NCI-H2196 (cell line): ENCODE data around the gene IL16.

ENCODE experiments used
- DNase-seq: peaks from one replicate; lab custom pipeline; 2025; ENCODE audit not compliant: unreplicated experiment; lab: John Stamatoyannopoulos, UW

Gene IL16

DNA sequence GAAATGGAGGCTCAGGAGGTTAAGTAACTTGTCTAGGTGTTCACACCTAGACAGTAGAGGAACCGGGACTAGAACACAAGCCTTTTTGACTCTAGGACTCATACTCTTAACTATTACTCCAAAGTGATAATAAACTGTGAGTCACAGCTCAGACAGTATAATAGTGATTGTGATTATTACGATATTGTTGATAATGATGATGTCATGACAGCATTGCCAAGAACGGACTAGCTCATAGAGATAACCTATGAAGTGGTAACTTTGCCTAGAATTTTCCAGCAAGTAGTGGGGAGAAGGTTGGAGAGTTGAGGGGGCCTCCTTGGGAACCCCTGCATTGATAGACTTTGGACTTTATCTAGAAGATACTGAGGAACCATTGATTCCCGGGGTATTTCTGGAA is 93.2 kb downstream of the IL16 start:
- no peak for DNase-seq

GRCh38 chr15:81291916-81292522 is 95.3 kb downstream of the IL16 start:
- DNase-seq: no peak

DNA sequence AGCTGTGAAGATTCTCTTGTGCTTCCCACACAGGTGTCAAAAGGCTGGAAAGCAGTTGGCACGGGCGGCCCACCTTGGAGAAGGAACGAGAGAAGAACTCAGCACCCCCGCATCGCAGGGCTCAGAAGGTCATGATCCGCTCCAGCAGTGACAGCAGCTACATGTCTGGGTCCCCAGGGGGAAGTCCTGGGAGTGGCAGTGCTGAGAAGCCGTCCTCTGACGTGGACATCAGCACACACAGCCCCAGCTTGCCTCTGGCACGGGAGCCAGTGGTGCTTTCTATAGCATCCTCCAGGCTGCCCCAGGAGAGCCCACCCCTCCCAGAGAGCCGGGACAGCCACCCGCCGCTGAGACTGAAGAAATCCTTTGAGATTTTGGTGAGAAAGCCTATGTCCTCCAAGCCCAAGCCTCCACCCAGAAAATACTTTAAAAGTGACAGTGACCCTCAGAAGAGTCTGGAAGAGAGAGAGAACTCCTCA is 95.9 kb downstream of the IL16 start:
- DNase-seq: no peak

GRCh38 chr15:81293728-81294515 is 97.2 kb downstream of the IL16 start:
- DNase-seq: no peak

DNA sequence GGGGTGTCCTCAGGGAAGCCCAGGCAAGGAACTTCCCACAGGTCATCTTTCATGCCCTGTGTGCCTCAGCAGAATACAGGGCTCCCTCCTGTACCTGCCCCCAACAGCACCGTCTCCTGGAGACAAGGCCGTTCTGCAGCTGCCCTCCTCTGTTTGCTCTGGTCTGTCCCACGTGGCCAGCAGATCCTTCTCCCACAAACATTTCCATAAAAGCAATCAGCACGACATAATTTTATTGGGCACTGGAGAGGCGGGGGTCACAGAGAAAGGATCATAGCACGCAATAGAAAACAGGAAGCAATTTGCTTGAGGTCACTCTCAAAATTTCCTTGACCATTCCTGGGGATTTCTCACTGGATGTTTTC is 97.8 kb downstream of the IL16 start:
- DNase-seq: no peak

DNA sequence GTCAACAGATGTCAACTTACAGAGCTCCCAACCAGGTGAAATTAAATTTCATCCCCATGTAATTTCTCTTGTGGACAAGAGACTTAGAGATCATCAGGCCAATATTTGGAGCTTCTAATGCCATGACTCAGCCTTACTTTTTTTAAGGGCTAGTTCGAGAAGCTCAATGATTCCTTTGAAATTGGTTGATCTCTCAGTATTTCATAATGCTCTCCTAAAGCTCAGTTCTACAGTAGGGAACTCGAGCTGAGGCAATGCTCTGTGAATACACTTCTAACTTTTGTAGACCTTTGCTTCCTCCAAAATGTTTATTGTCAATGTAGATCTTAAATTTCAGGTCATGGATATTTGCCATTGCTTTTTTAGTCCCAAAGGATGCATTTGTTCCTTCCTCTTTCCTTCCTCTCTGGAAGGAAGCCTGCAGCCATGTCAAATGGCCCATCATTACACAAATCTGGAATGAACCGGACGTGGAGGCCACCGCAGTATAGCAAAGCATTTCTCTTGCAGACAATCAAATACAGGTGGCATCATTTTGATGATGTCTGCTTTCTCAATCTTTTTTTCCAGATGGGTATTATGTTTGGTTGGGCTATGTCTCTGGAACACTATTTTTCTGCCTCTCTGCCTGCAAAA is 98.9 kb downstream of the IL16 start:
- no peak for DNase-seq

DNA sequence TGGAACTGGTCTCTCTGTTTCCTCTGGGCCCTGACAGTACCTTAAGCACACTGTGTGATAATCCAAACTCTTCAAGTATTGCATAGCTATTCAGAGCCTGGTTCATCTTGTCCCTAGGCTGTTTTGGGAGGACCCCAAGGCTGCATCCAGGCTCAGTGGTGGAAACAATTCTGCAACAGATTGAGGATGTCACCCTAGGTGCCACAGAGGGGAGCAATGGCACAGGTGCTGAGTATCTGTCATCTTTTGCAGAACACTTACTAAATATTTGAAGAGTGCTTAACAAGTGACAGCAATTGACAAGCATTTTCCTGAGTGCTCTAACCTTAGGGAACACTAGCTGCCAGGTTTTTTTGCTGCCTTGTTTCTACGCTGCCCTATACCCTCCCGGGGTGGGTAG is 99.5 kb downstream of the IL16 start:
- no peak for DNase-seq

GRCh38 chr15:81296673-81297072 is 100.0 kb downstream of the IL16 start:
- DNase-seq: no peak

DNA sequence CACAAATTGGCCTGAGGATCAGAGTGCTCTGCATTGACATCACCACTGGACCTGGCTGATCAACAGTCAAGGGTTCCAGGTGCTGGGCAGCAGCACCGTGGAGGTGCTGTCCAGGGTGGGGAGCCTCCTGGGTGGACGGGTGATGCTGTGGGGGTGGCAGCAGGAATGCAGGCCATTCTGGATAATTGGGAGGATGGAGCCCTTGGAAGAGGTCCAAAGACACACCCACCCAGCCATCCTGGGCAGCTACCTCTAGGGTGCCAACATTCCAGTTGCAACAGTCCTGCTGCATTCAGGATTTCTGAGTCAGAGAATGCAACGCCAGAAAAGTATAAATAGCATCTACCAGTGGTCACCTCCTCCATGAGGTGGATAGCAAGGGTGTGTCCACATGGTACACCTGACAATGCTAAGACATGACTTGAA is 100.5 kb downstream of the IL16 start:
- DNase-seq: no peak

- DNase-seq: no peak
These were observed 101.2 kb downstream of the IL16 start for GRCh38 chr15:81297603-81298575.

GRCh38 chr15:81298611-81299010 is 101.9 kb downstream of the IL16 start:
- DNase-seq: no peak

DNA sequence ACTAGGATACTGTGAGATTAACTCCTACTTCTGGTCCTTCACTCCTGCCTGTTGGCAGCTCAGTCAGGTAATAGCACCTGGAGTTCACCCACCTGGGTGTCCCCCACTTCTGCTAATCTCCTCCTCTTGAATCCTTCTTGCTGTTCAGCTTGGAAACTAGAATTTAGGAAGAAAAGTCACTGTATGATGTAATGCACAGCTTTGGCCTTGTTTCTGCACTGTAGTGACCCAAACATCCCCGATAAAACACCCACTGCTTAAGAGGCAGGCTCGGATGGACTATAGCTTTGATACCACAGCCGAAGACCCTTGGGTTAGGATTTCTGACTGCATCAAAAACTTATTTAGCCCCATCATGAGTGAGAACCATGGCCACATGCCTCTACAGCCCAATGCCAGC is 102.5 kb downstream of the IL16 start:
- no peak for DNase-seq

- no peak for DNase-seq
These were observed 103.1 kb downstream of the IL16 start for GRCh38 chr15:81299630-81300273.

DNA sequence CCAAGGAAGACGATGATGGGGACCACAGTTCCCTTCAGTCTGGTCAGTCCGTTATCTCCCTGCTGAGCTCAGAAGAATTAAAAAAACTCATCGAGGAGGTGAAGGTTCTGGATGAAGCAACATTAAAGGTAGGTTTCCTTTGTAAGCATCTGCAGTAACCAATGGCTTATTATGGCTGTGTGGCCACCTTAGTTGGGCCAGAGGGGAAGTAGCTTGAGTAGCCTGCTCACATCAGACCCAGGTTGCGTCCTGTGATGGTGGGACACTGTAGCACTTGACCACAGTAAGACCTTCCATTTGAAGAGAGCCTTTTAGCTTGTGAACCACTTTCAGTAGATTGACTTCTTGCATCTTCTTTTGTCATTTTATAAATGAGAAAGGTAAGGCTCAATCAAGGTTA is 104.7 kb downstream of the IL16 start:
- no peak for DNase-seq

DNA sequence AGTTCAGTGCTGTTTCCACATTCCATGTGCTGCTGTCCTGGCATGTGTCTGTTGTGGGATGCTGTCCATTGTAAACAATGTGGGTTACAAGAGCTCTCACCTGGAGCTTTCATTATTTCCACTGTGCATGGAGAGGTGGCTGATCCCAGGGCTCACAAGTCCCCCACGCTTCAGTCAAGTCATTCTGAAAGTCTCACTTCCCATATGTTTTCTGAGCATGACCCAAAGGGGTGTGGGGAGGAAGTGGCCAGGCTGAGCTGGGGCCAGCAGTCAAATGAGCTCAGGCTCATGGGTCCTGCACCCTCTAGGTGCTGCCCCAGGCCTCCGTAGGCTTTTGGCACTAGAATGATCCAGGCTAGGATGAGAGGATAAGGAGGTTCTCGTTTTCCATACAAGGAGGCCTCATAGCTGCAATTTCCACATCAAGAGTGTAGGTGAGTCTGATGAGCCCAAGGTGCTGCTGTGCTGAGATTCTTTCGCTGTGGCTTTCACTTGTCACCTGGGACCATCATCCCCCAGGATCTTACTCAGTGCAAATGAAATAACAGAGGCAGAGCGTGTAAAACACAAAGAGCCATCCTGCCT is 105.2 kb downstream of the IL16 start:
- no peak for DNase-seq

DNA sequence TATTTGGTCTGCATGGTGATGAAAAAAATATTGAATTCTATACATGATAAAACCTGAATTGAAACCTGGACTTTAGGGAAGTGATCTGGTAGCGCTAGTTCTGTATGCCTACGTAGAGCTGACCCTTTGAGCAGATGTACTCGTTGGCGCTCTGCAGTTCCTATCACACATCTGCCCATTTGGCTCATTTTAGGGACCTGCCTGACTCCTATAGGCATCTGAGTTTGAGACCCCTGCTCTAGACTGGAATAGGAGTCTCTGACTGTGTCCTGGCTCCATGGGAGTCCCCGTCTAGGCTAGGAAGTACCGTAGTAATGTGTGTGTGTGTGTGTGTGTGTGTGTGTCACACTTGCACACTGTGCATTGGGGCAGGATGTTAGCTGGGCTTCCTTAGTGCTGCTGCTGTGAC is 106.0 kb downstream of the IL16 start:
- no peak for DNase-seq

- no peak for DNase-seq
These were observed 106.9 kb downstream of the IL16 start for GRCh38 chr15:81303244-81304225.

- DNase-seq: no peak
These were observed 107.5 kb downstream of the IL16 start for GRCh38 chr15:81304226-81304625.

DNA sequence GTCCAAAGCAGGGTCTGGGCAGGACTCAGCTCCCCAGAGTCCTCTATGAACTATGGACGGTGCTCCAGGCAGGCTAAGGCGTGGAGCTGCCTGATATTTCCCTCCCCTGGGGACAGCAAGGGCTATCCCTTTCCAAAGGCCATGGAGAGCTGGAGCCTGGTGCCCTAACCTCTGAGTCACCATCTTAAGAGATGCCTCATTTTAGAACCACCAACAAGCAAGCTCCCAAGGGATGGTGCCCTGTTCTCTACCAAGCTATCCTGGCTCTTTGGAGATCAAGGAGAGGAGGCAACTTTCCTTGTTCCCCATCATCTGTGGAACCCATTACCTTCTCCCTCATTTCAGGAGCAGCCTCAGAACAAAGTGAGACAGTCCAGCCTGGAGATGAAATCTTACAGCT is 111.6 kb downstream of the IL16 start:
- DNase-seq: no peak
